ENCODE measurements around the gene SKIC2.
A peak's percentile ranks its signal among the peaks of the same experiment; 100 is the strongest.
"Not testable (repeated sequence)": the region's sequence is repeated elsewhere in the genome, so short reads cannot be mapped to it uniquely, and the experiment has no call there.

Gene SKIC2

GRCh38 chr6:31958741-31959739 lies at the start of gene SKIC2, which contains the start of gene NELFE:
Gene SKIC2 (plus strand): TSS chr6:31959175. CDS start chr6:31959193, 18 bp downstream.
Gene NELFE (minus strand): TSS chr6:31958971. CDS start chr6:31958446, 525 bp downstream.
- peak; percentile 97 to 98 for DNase-seq (ENCODE audit: low read depth in 2 of 2)

- DNase-seq (ENCODE audit: low read depth in 2 of 2): not testable (repeated sequence)
Observed at GRCh38 chr6:31909298-31909697, 49.7 kb upstream of the SKIC2 start.

DNA sequence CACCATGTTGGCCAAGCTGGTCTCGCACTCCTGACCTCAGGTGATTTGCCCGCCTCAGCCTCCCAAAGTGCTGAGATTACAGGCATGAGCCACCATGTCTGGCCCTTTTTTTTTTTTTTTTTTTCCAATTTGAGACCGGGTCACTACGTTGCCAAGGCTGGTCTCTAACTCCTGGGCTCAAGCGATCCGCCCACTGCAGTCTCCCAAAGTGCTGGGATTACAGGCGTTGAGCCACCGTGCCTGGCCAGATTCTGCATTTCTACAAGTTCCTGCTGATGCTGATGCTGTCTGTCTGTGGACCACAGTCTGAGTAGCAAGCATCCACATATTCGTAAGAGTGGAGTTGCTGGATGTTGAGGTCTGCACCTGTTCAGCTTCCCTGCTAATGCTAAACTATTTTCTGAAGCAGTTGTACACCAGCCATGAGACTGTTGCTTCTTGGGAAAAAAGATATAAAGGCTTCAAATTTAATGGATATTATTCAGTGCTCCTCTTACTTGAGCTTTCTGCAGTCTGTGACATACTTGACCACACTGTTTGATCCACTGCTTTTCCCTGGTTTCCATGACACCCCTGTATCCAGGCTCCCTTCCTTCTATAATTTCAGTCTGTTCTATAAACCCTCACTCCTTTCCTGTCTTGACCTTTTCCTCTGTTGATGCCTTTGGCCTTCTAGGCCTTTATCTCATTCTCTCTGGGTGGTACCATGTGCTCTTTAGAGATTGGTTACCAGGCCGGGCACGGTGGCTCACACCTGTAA lies 47.0 kb upstream of the SKIC2 start:
- no peak for DNase-seq (ENCODE audit: low read depth in 2 of 2)

- DNase-seq (ENCODE audit: low read depth in 2 of 2): no peak
Observed at GRCh38 chr6:31915351-31915750, 43.6 kb upstream of the SKIC2 start.

GRCh38 chr6:31915756-31916155 lies 43.2 kb upstream of the SKIC2 start:
- no peak for DNase-seq (ENCODE audit: low read depth in 2 of 2)

DNA sequence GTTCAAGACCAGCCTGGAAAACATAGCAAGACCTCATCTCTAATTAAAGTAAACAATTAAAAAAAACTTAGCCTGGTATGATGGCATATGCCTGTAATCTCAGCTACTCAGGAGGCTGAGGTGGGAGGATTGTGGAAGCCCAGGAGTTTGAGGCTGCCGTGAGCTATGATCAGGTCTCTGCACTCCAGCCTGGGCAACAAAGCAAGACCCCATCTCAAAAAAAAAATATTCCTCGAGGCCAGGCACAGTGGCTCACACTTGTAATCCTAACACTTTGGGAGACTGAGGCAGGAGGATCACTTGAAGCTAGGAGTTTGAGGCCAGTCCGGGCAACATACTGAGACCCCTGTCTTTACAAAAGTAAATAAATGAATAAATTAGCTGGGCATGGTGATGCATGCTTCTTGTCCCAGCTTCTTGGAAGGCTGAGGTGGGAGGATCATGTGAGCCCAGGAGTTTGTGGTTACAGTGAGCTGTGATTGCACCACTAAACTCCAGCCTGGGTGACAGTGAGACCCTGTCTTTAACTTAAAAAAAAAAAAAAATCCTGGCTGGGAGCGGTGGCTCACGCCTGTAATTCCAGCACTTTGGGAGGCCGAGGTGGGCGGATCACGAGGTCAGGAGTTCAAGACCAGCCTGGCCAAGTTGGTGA lies 40.8 kb upstream of the SKIC2 start:
- no peak for DNase-seq (ENCODE audit: low read depth in 2 of 2)

GRCh38 chr6:31919624-31920303 lies 39.2 kb upstream of the SKIC2 start:
- no peak for DNase-seq (ENCODE audit: low read depth in 2 of 2)

- DNase-seq (ENCODE audit: low read depth in 2 of 2): no peak
Observed at GRCh38 chr6:31920811-31921210, 38.2 kb upstream of the SKIC2 start.

DNA sequence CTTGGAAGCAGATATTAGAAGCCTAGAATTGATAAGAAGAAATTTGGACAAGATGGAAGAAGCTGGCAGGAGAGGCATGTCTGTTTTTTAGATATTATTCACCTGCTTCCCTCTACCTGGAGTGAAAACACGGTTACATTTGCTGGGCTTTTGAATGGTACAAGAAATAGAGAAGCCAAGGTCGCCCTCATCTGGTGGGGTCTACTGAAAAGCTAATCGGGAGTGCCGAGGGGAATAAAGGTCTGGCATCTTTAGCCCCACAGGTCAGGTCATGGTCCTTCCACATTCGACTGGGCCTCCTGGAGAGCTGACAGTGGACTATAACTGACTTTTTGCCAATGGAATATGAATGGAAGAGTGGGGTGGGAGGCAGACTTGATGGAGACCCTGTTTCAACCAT lies 36.0 kb upstream of the SKIC2 start:
- DNase-seq (ENCODE audit: low read depth in 2 of 2): no peak

DNA sequence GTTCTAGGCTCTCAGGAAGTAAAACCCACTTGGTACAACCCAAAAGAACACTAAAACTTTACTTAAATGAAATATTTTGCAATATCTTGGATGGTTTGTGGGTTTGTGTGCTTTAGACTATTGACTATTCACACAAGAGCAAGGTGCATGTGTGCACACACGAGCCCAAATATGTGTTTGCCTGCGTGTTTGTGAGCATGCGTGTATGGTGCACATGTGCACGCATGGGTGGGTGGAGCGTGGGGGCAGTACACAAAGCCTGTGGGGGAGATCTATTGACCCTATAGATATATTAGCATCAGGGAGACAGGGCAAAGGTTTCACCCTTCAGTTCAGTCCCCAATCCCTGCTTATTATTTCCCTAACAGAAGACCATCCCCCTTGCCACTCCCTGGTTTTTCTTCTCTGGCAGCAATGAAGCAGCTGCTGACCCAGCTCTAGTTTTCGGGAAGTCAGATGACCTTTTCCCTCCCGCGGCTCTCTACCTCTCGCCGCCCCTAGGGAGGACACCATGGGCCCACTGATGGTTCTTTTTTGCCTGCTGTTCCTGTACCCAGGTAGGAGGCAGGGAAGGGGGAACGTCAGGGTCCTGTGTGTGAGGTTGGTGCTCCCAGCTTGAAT lies 31.6 kb upstream of the SKIC2 start, which contains the start of gene C2:
C2 (plus strand) TSS at position 476 of the 621 bp plus-strand sequence; CDS start at position 512, 36 bp downstream.
- DNase-seq (ENCODE audit: low read depth in 2 of 2): no peak

DNA sequence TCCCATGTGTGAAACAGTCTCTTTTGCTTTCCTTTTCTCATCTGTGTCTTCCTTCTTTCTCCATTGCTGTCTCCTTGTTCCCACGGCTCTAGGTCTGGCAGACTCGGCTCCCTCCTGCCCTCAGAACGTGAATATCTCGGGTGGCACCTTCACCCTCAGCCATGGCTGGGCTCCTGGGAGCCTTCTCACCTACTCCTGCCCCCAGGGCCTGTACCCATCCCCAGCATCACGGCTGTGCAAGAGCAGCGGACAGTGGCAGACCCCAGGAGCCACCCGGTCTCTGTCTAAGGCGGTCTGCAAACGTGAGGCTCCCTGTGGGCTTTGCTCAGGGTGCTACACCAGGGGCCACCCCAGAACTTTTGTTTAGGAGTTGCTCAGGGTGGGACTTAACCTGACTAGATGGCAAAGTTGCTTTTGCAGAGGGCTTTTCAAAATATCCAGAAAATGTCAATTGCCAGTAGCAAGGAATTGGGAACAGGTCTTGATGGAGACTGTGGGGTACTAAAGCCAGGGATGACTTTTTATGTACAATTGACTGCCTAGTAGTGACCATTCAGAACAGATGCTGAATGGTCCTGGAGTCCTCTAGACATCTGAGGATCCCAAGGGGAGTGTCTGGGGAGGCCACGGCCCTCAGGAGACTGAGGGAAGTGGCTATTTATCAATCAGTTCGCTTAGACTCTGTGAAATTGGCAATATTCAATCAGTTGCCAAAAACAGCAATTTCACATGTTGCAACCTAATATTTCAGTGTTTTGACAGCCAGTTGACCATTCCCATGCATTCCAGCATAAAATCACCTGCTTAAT lies 30.9 kb upstream of the SKIC2 start:
- DNase-seq (ENCODE audit: low read depth in 2 of 2): no peak

DNA sequence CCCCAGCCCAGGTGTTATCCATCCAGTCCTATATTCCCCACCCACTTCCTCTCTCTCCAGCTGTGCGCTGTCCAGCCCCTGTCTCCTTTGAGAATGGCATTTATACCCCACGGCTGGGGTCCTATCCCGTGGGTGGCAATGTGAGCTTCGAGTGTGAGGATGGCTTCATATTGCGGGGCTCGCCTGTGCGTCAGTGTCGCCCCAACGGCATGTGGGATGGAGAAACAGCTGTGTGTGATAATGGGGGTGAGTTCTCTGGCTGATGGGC lies 30.4 kb upstream of the SKIC2 start:
- DNase-seq (ENCODE audit: low read depth in 2 of 2): no peak

GRCh38 chr6:31930962-31931361 lies 28.0 kb upstream of the SKIC2 start:
- DNase-seq (ENCODE audit: low read depth in 2 of 2): no peak

GRCh38 chr6:31932137-31932536 lies 26.8 kb upstream of the SKIC2 start:
- DNase-seq (ENCODE audit: low read depth in 2 of 2): not testable (repeated sequence)

- DNase-seq (ENCODE audit: low read depth in 2 of 2): no peak
Observed at GRCh38 chr6:31933537-31933936, 25.4 kb upstream of the SKIC2 start.

GRCh38 chr6:31935021-31935420 lies 24.0 kb upstream of the SKIC2 start:
- no peak for DNase-seq (ENCODE audit: low read depth in 2 of 2)

GRCh38 chr6:31935823-31936222 lies 23.2 kb upstream of the SKIC2 start:
- DNase-seq (ENCODE audit: low read depth in 2 of 2): no peak

DNA sequence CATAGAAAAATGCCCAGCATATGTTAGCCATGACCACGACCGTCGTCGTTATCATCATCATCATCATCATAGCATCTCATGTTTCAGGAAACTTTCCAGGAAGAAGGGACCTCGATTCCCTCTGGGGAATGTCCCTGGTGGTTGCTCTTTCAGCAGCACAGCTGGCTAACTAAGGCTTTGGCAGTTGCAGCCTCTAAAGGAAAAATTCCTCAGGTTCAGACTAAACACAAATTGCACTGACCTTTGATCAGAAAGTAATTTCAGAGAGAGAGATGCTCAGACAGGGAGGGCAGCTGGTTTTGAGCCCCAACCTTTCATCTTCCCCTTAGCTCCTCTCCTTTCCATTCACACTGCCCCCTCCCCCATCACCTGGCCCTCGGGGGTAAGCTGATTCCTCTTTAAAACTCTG lies 18.7 kb upstream of the SKIC2 start:
- no peak for DNase-seq (ENCODE audit: low read depth in 2 of 2)

DNA sequence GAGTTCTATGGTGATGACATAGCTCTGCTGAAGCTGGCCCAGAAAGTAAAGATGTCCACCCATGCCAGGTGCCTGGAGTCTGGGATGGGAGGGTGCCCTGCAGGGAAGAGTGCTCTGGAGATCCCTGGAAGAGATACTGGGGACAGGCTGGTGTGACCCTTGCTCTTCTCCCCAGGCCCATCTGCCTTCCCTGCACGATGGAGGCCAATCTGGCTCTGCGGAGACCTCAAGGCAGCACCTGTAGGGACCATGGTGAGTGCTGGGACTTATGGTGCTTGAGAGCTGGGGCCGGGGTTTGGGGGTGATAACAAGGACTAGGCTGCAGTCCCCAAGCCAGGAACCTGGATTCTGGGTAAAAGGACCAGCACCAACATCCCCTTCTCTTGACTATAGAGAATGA lies 15.2 kb upstream of the SKIC2 start:
- DNase-seq (ENCODE audit: low read depth in 2 of 2): no peak

DNA sequence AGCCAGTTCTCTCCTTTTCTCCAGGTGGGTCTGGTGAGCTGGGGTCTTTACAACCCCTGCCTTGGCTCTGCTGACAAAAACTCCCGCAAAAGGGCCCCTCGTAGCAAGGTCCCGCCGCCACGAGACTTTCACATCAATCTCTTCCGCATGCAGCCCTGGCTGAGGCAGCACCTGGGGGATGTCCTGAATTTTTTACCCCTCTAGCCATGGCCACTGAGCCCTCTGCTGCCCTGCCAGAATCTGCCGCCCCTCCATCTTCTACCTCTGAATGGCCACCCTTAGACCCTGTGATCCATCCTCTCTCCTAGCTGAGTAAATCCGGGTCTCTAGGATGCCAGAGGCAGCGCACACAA lies 13.8 kb upstream of the SKIC2 start:
- DNase-seq (ENCODE audit: low read depth in 2 of 2): no peak
